A549 (cell line): ENCODE measurements around the gene NRXN2. TPM values are rescaled to one million over a fixed set of nuclear protein-coding genes. Genes with fewer than 3 reads are reported as not detected.

Experiments
- ATAC-seq, 2 experiments: fragments of 200-7000 bp in 1 of 2; fragments of >200 bp in 1 of 2; cut with Nextera tagmentation in 1 of 2; cut with Tn5 transposase in 1 of 2; 3 replicates each; pipeline versions ENCODE4 v1.8.0 to v1.9.1; 2018 to 2020; ENCODE audit warnings: mild to moderate bottlenecking in 1 of 2, moderate library complexity in 1 of 2
- CTCF ChIA-PET: fragments of 300-600 bp; sonication (Branson Sonifier 250); formaldehyde crosslinking; extraction: SDS; loops from one replicate; lab custom pipeline; 2021; ENCODE audit warnings: antibody characterized with exemption, inconsistent platforms; lab: Yijun Ruan, JAX
- POLR2A ChIA-PET: fragments of 350-600 bp; formaldehyde crosslinking; extraction: SDS; loops from one replicate; lab custom pipeline; 2021; ENCODE audit warnings: antibody characterized with exemption, inconsistent platforms; lab: Yijun Ruan, JAX
- DNase-seq, 2 experiments: peaks; one replicate each; pipeline versions ENCODE4 v3.0.0 to v3.0.0-alpha.2; 2011 to 2016; ENCODE audit warnings: low read depth in 1 of 2, low spot score in 1 of 2
- FAIRE-seq: peaks from 2 replicates; lab custom pipeline; 2011; peaks lifted over from hg19 to GRCh38; lab: Jason Lieb, UNC
- H3K27ac ChIP-seq, 2 experiments: fragments of >200 bp; sonication (Bioruptor Twin); formaldehyde crosslinking; 3 replicates each; pipeline ENCODE4 v1.5.1; 2016 to 2017
- H3K4me1 ChIP-seq: fragments of >200 bp; sonication (Bioruptor Twin); formaldehyde crosslinking; 3 replicates; pipeline ENCODE4 v1.6.1; 2016
- H3K4me2 ChIP-seq: fragments of >200 bp; sonication (Bioruptor Twin); formaldehyde crosslinking; 3 replicates; pipeline ENCODE4 v1.6.1; 2016
- H3K4me3 ChIP-seq: fragments of >200 bp; sonication (Bioruptor Twin); formaldehyde crosslinking; 3 replicates; pipeline ENCODE4 v1.5.1; 2016
- H3K9me3 ChIP-seq: fragments of >200 bp; sonication (Bioruptor Twin); formaldehyde crosslinking; 3 replicates; pipeline ENCODE4 v1.6.1; 2016
- BHLHE40 ChIP-seq: IDR thresholded peaks from 2 replicates; pipeline ENCODE4 v1.6.1; 2012; ENCODE audit warnings: low read depth, low read length, inconsistent platforms
- CEBPB ChIP-seq, 2 experiments: fragments of >200 bp in 1 of 2; sonication (Bioruptor Twin) in 1 of 2; formaldehyde crosslinking in 1 of 2; IDR thresholded peaks; 2 replicates each; pipeline ENCODE4 v1.6.1; 2012 to 2016
- EP300 ChIP-seq, 2 experiments: fragments of >200 bp; sonication (Bioruptor Twin); formaldehyde crosslinking; IDR thresholded peaks; 2 replicates in 1 of 2; 3 replicates in 1 of 2; pipeline ENCODE4 v1.6.1; 2016 to 2017
- HEYL ChIP-seq: fragments of 250-450 bp; sonication (Bioruptor Pico); IDR thresholded peaks from 2 replicates; pipeline ENCODE4 v1.8.0; 2021; ENCODE audit warnings: mild to moderate bottlenecking, moderate library complexity
- JUN ChIP-seq, 2 experiments: fragments of >200 bp; sonication (Bioruptor Twin); formaldehyde crosslinking; IDR thresholded peaks; 2 replicates in 1 of 2; 3 replicates in 1 of 2; pipeline ENCODE4 v1.6.1; 2016 to 2017
- JUNB ChIP-seq: fragments of >200 bp; sonication (Bioruptor Twin); formaldehyde crosslinking; IDR thresholded peaks from 2 replicates; pipeline ENCODE4 v1.6.1; 2016
- KDM1A ChIP-seq: fragments of 200-600 bp; sonication (generic); IDR thresholded peaks from 2 replicates; pipeline ENCODE4 v1.6.1; 2016; ENCODE audit warnings: low read depth, mild to moderate bottlenecking
- MAFK ChIP-seq: fragments of 450-650 bp; IDR thresholded peaks from 2 replicates; pipeline ENCODE4 v1.6.1; 2014; ENCODE audit not compliant: partially characterized antibody
- NFE2L2 ChIP-seq: fragments of 150-350 bp; conservative IDR thresholded peaks from 2 replicates; pipeline ENCODE4 v1.6.1; 2014; ENCODE audit warnings: low read length
- RAD21 ChIP-seq, 2 experiments: fragments of >200 bp in 1 of 2; sonication (Bioruptor Twin) in 1 of 2; formaldehyde crosslinking in 1 of 2; IDR thresholded peaks in 1 of 2; conservative IDR thresholded peaks in 1 of 2; 2 replicates in 1 of 2; 3 replicates in 1 of 2; pipeline ENCODE4 v1.6.1; 2012 to 2018; ENCODE audit warnings: inconsistent platforms in 1 of 2
- RCOR1 ChIP-seq: fragments of 150-350 bp; IDR thresholded peaks from 2 replicates; pipeline ENCODE4 v1.6.1; 2014; ENCODE audit warnings: antibody characterized with exemption, low read length, low read depth
- RFX5 ChIP-seq: fragments of 450-650 bp; IDR thresholded peaks from 2 replicates; pipeline ENCODE4 v1.7.1; 2014; ENCODE audit warnings: antibody characterized with exemption, mild to moderate bottlenecking, moderate library complexity
- TP53 ChIP-seq: fragments of 250-450 bp; sonication (Bioruptor Pico); IDR thresholded peaks from 2 replicates; pipeline ENCODE4 v1.5.0; 2021; ENCODE audit warnings: mild to moderate bottlenecking, moderate library complexity
- ZNF302 ChIP-seq: fragments of 250-450 bp; sonication (Bioruptor Pico); IDR thresholded peaks from 2 replicates; pipeline ENCODE4 v1.9.0; 2021; ENCODE audit warnings: inconsistent platforms, mild to moderate bottlenecking, moderate library complexity
- WGBS: methylation state at CpG from one replicate; pipeline ENCODE4 v1.1.6; 2017; ENCODE audit errors: missing lambda C conversion rate; 5-methylcytosine and 5-hydroxymethylcytosine counted together
- polyA plus RNA-seq, 4 experiments: library from polyadenylated mRNA; depleted of rRNA in 3 of 4; stranded (reverse); fragments of >200 nt; fragmentation: RNase III in 1 of 4; extraction: RNeasy Plus Mini Kit Qiagen cat#74134 plus additional on column Dnase treatment in 1 of 4; gene quantifications; 2 replicates in 3 of 4; 3 replicates in 1 of 4; pipeline ENCODE4 v1.2.3, GENCODE V29; 2011 to 2017
- TF ChIP-seq, protein P1 (sequence below): fragments of >200 bp; sonication (Bioruptor Twin); formaldehyde crosslinking; IDR thresholded peaks from 3 replicates; pipeline ENCODE4 v1.6.1; 2016
- TF ChIP-seq, protein P2 (sequence below): fragments of 450-650 bp; IDR thresholded peaks from 2 replicates; pipeline ENCODE4 v1.6.1; 2014; ENCODE audit warnings: antibody characterized with exemption
- TF ChIP-seq, protein P3 (sequence below): fragments of 250-450 bp; sonication (Bioruptor Pico); IDR thresholded peaks from 2 replicates; pipeline ENCODE4 v1.5.0; 2020; ENCODE audit warnings: low read depth, mild to moderate bottlenecking, moderate library complexity
- TF ChIP-seq, protein P4 (sequence below): IDR thresholded peaks from 2 replicates; pipeline ENCODE4 v1.6.1; 2012

NRXN2 gene
- polyA plus RNA-seq, 2 of the 4 experiments (the other 2 are of a cell fraction) = 0.04 TPM; not detected in 1

DNA sequence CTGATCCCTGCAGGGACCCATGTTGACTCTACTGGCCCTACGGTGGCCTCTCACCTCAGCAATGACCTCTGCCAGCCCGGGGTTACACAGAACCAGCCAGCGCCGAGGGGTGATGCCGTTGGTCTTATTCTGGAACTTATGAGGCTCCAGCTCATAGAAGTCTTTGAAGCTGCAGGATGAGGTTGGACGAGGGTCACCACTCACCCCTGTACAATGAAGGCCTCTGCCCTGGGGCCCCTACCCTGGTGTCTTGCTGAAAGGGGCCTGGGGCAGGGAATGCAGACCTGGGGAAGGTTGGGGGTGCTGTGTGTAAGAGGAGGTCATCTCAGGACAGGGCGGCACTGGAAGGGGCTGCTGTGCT, 30.0 kb upstream of the NRXN2 start (continued):
- no peak for TF ChIP-seq JUN (IDR thresholded peaks at IDR 0.05)
- TF ChIP-seq ZNF302 = no peak
- TF ChIP-seq, protein P1, sequence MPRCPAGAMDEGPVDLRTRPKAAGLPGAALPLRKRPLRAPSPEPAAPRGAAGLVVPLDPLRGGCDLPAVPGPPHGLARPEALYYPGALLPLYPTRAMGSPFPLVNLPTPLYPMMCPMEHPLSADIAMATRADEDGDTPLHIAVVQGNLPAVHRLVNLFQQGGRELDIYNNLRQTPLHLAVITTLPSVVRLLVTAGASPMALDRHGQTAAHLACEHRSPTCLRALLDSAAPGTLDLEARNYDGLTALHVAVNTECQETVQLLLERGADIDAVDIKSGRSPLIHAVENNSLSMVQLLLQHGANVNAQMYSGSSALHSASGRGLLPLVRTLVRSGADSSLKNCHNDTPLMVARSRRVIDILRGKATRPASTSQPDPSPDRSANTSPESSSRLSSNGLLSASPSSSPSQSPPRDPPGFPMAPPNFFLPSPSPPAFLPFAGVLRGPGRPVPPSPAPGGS = no peak
- TF ChIP-seq HEYL (CRISPR knock-in tag) = no peak

DNA sequence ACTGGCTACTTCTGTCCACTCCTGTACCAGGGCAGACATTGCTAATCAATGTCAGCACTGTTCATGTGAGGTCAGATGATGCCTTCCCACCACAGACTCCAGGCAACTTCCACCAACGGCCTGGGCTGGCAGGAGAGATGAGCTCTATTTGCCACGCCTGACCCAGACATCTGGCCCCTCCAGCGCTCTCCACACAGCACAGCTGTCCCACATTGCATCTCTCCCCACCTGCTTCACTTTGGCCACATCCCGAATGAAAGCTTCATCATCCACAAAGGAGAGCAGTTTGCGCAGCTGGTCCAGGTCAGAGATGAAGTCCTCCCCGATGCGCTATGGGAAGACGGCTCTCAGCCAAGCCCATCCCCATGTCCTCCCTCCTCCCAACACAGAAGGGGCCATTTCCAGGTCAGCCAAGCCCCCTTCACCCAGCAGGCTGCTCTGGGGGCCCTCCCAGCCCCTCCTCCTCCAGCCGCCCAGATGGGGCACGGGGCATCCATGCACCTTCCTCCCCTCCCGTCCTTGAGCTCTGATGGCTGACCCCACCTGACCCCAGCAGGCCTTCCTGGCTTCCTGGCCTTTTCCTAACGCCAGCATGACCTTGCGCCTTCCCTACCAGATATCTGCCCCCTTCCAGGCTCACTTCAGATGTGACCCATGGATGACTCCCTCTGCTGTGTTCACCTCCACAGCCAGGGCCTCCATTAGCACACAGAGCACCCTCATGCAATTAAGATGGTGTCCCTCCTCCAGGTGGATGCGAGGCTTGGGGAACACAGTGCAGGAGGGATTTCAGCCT, 29.4 kb upstream of the NRXN2 start:
- H3K27ac ChIP-seq = no peak overlapping the region
- POLR2A ChIA-PET = no interaction called here
- WGBS = 86% methylated on average over 13 of the region's 14 CpGs
- TF ChIP-seq RFX5 (no peak), JUNB (no peak), EP300 (IDR thresholded peaks at IDR 0.05) (no peak)
- TF ChIP-seq, protein P2, sequence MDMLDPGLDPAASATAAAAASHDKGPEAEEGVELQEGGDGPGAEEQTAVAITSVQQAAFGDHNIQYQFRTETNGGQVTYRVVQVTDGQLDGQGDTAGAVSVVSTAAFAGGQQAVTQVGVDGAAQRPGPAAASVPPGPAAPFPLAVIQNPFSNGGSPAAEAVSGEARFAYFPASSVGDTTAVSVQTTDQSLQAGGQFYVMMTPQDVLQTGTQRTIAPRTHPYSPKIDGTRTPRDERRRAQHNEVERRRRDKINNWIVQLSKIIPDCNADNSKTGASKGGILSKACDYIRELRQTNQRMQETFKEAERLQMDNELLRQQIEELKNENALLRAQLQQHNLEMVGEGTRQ = no peak
- H3K4me3 ChIP-seq = no peak overlapping the region
- ATAC-seq (peak in 1 of 2 experiments; percentile 11; a peak in 1 of 6 replicates), FAIRE-seq (no peak), DNase-seq (no peak)
- CTCF ChIA-PET = interaction anchor here (0.9 to 13.0 kb wide), 6 partner anchors 9 to 26 kb away, joined by 3 to 104 read pairs (median 8); partner anchors contain the start of genes PYGM, RASGRP2 and SF1
- no peaks in the 10 kb centered on the region for H3K4me1 ChIP-seq
- no peak overlapping the region for H3K4me2 ChIP-seq
- H3K9me3 ChIP-seq = no peaks in the 10 kb centered on the region

DNA sequence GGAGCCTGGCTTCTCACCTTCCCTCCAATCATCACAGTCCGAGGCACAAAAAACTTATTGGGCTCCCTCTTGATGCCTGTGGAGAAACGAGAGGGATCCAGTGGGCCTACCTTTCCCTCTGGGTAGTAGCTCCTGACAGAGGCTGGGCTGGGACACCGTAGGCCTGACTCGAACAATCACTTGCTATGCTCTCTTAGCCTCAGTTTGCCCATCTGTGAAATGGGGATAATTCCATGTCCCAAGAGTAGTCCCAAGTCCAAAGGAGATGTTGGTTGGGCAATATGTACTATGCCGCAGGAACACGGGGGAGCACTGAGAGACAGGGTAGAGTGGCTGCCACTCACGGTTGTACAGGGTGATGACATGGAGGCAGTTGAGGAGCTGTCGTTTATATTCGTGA, 28.6 kb upstream of the NRXN2 start:
- ATAC-seq (no peak), FAIRE-seq (no peak)
- CTCF ChIA-PET = interaction anchor here (0.9 to 13.0 kb wide), 6 partner anchors 9 to 27 kb away, joined by 3 to 104 read pairs (median 8); partner anchors contain the start of genes PYGM, RASGRP2 and SF1
- no peaks in the 10 kb centered on the region for H3K4me1 ChIP-seq
- H3K9me3 ChIP-seq = no peaks in the 10 kb centered on the region
- TF ChIP-seq CEBPB (IDR thresholded peaks at IDR 0.05) = no peak
- TF ChIP-seq, protein P3, sequence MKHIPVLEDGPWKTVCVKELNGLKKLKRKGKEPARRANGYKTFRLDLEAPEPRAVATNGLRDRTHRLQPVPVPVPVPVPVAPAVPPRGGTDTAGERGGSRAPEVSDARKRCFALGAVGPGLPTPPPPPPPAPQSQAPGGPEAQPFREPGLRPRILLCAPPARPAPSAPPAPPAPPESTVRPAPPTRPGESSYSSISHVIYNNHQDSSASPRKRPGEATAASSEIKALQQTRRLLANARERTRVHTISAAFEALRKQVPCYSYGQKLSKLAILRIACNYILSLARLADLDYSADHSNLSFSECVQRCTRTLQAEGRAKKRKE (CRISPR knock-in tag) = no peak
- 0 out of 2 replicates have a peak, but pooled peaks have one; percentile 24 for TF ChIP-seq KDM1A
- TF ChIP-seq, protein P1 = no peak
- no peak for TF ChIP-seq BHLHE40
- 0 out of 2 replicates have a peak, but pooled peaks have one; percentile 41 for TF ChIP-seq RCOR1
- TF ChIP-seq, all 56 proteins: peak for 2
- Histone ChIP-seq H3K27ac (no peak overlapping the region), H3K4me2 (no peak overlapping the region), H3K4me3 (no peak overlapping the region)
- DNase-seq = no peak
- WGBS = 93% methylated on average over 8 of the region's 9 CpGs
- POLR2A ChIA-PET = no interaction called here

DNA sequence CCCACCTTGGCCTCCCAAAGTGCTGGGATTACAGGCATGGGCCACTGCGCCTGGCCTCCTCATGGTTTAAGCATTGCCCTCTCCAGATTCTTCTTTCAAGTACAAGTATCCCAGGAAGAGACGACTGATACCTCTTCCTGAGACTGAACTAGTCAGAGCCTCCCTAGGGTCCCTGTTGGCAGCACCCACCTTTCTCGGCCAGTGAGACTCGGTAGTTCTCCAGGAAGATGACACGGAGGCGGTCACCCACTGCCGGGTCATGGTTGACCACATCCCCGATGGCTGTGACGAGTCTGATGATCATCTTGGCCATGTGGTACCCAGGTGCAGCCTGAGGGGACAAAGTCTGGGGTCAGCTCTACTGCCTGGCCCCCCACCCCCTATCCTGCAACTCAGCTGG, 28.1 kb upstream of the NRXN2 start:
- 0 out of 3 replicates have a peak, but pooled peaks cover under 1% of the 10 kb centered on the region for H3K4me1 ChIP-seq
- DNase-seq (no peak), FAIRE-seq (no peak), ATAC-seq (no peak)
- TF ChIP-seq RAD21 (conservative IDR thresholded peaks at IDR 0.05 in 1 of 2, IDR thresholded peaks at IDR 0.05 in 1 of 2) (no peak), MAFK (no peak), TP53 (CRISPR knock-in tag) (no peak), NFE2L2 (no peak)
- TF ChIP-seq, protein P4, sequence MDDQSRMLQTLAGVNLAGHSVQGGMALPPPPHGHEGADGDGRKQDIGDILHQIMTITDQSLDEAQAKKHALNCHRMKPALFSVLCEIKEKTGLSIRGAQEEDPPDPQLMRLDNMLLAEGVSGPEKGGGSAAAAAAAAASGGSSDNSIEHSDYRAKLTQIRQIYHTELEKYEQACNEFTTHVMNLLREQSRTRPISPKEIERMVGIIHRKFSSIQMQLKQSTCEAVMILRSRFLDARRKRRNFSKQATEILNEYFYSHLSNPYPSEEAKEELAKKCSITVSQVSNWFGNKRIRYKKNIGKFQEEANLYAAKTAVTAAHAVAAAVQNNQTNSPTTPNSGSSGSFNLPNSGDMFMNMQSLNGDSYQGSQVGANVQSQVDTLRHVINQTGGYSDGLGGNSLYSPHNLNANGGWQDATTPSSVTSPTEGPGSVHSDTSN = no peak
- no peak overlapping the region for H3K27ac ChIP-seq
- POLR2A ChIA-PET = no interaction called here
- no peak overlapping the region for H3K4me2 ChIP-seq
- 80% methylated on average over 7 of the region's 9 CpGs for WGBS
- CTCF ChIA-PET = interaction anchor here (1.0 to 13.0 kb wide), 3 partner anchors 9 to 27 kb away, joined by 3 to 104 read pairs (median 19); partner anchors contain the start of genes PYGM, RASGRP2 and SF1
- no peak overlapping the region for H3K4me3 ChIP-seq
- H3K9me3 ChIP-seq = no peaks in the 10 kb centered on the region
